Epithelial cell of alveolus of lung (primary cell): Measurements from ENCODE around the gene RAB3IL1. TPM values are rescaled to one million over a fixed set of nuclear protein-coding genes. Genes with fewer than 3 reads are reported as not detected.

ENCODE experiments used
- total RNA-seq: library from RNA; depleted of rRNA; stranded (reverse); fragments of >200 nt; gene quantifications from 2 replicates; pipeline ENCODE4 v1.2.1, GENCODE V29; 2015

RAB3IL1 gene, protein sequence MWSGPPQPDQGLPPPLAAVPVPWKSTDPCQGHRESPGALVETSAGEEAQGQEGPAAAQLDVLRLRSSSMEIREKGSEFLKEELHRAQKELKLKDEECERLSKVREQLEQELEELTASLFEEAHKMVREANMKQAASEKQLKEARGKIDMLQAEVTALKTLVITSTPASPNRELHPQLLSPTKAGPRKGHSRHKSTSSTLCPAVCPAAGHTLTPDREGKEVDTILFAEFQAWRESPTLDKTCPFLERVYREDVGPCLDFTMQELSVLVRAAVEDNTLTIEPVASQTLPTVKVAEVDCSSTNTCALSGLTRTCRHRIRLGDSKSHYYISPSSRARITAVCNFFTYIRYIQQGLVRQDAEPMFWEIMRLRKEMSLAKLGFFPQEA
- total RNA-seq, result 0.26 and 3.6 TPM in 2 replicates

DNA sequence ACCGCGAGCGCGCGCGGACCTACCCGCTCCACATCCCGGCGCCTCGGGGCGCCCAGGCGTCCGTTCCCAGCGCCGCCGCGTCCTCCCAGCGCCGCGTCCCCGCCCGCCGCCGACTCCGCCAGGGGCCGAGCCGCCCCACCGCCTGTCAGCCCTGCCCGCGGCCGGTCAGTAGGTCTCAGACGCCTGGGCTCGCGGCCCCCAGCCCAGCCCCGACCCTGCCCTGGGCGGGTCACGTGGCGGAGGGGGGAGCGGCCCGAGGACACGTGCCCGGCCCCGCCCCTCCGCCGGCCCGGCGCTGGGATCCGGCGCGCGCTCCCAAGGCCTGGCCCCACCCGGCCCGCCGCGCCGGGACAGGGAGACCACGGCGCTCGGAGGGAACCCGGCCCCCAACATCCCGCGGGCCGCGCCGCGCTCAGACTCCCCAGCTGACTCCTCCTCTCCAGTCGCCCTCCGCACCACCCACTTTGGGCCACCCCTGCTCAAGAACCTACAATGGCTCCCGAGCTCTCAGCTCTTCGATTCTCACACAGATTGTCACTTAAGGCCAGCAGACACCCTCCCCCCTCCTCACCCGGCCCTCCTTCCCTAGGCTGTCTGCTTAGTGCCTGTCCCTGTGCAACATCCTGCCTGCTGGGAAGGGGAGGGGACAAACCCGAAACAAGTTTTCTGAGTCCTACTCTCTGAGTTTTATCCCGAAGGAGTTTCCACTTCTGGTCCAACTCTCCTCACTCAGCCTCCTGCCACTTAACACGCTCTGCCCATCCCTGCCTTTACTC, at the start of gene RAB3IL1:
Gene RAB3IL1, minus strand, starts transcription at position 233 of the 776 bp plus-strand sequence. Its CDS starts 199 bp downstream, at position 34.

DNA sequence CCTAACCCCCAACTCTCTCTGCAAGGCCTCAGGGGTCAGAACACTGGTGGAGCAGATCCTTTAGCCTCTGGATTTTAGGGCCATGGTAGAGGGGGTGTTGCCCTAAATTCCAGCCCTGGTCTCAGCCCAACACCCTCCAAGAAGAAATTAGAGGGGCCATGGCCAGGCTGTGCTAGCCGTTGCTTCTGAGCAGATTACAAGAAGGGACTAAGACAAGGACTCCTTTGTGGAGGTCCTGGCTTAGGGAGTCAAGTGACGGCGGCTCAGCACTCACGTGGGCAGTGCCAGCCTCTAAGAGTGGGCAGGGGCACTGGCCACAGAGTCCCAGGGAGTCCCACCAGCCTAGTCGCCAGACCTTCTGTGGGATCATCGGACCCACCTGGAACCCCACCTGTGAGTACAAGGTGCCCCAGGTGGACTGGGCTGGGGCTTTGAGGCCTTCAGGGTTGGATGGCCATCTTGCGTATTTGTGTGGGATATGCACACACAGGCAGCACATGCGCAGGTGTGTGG, 32.7 kb upstream of the RAB3IL1 start, which contains the start of gene BEST1:
Gene BEST1, plus strand, starts transcription at position 317 of the 513 bp plus-strand sequence. CDS start 1,456 bp downstream, outside the sequence.

DNA sequence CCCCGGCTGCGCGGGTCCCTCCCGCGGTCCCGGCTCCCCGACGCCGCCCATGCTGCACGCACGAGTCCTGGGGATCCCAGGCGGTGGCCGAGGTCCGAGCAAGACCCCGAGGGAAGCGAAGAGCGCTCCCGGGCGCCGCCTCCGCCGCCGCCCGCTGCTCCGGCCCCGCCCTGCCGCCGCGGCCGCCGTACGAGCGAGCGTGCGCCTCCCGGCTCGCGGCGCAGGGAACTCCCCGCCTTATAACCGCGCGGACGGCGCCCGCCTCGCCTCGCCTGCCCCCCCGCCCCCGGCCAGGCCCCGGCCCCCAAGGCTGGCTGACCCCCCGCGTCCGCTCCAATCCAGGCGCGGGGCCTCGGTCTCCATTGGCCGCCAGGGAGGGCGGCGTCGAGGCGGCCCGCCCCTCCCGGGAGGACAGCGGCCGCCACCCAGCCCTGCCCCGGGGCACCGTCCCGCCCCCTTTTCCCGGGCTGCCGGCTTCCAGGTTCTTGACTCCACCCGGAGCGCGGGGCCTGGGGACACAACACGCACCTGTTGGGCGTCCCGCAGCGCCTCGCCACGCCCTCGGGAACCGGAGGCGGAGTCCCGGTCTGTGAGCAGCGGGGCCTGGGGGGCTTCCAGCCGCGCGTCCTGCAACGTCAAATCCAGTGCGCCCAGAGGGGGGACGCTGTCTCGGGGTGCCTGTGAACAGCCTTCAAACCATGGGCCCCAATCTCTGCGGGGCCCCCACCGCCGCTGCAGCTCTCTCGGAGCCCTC, 25.9 kb downstream of the RAB3IL1 start, which contains the start of gene FADS3:
Gene FADS3, minus strand, starts transcription at position 215 of the 754 bp plus-strand sequence. Its CDS starts 164 bp downstream, at position 51.

Other genes starting within 250 kb of the RAB3IL1 start
- gene DAGLA, start 237.2 kb downstream of the RAB3IL1 start, total RNA-seq, result 1.3 and 2.5 TPM in 2 replicates
- gene MYRF, start 164.9 kb downstream of the RAB3IL1 start, total RNA-seq, result 3.0 and 7.6 TPM in 2 replicates
- 113 and 133 TPM in 2 replicates for gene TMEM258, start 125.0 kb downstream of the RAB3IL1 start, total RNA-seq
- 24.8 and 42.7 TPM in 2 replicates for gene FEN1, start 124.7 kb downstream of the RAB3IL1 start, total RNA-seq
- 61.1 and 193 TPM in 2 replicates for gene FADS1, start 100.6 kb downstream of the RAB3IL1 start, total RNA-seq
- 143 and 636 TPM in 2 replicates for gene FADS2, start 89.3 kb downstream of the RAB3IL1 start, total RNA-seq
- 24.4 and 71.2 TPM in 2 replicates for gene FADS3, start 26.0 kb downstream of the RAB3IL1 start, total RNA-seq
- 2.3 and 2.6 TPM in 2 replicates for gene BEST1, start 32.8 kb upstream of the RAB3IL1 start, total RNA-seq
- 964 and 1,172 TPM in 2 replicates for gene FTH1, start 50.1 kb upstream of the RAB3IL1 start, total RNA-seq
- 23.9 and 39.3 TPM in 2 replicates for gene INCENP, start 206.4 kb upstream of the RAB3IL1 start, total RNA-seq